CD4-positive, alpha-beta T cell (primary cell): ENCODE results near the gene KDM2A. TPM values are rescaled to one million over a fixed set of nuclear protein-coding genes. Genes with fewer than 3 reads are reported as not detected.
A peak's percentile ranks its signal among the peaks of the same experiment; 100 is the strongest.

Source experiments
- ATAC-seq: fragments of 200-7000 bp; cut with Tn5 transposase; one replicate; pipeline ENCODE4 v1.10.0; 2022; ENCODE audit warnings: mild to moderate bottlenecking; ENCODE audit not compliant: poor library complexity
- CTCF ChIA-PET: fragments of 350-600 bp; sonication (Branson Sonifier 250); formaldehyde crosslinking; loops from one replicate; lab custom pipeline; 2021; ENCODE audit warnings: antibody characterized with exemption, inconsistent platforms; lab: Charles Lee
- POLR2A ChIA-PET: fragments of 350-600 bp; sonication (Branson Sonifier 250); formaldehyde crosslinking; loops from one replicate; lab custom pipeline; 2021; ENCODE audit warnings: antibody characterized with exemption, inconsistent platforms; lab: Charles Lee
- DNase-seq, 14 experiments: peaks; one replicate each; pipeline ENCODE4 v3.0.0-alpha.2; 2013 to 2020; ENCODE audit warnings: mixed read lengths in 2 of 14
- H3K27ac ChIP-seq, 2 donors: one replicate each; pipeline versions ENCODE4 v1.5.1 to v1.7.0; 2013; ENCODE audit warnings: low read length in 2 of 2, low read depth in 1 of 2, mild to moderate bottlenecking in 1 of 2
- H3K27me3 ChIP-seq, 2 experiments: 1 replicate in 1 of 2; 2 replicates in 1 of 2; pipeline versions ENCODE4 v1.6.1 to v1.7.0; 2013; ENCODE audit warnings: low read length in 2 of 2, control low read depth in 1 of 2, mild to moderate bottlenecking in 1 of 2, moderate library complexity in 1 of 2; ENCODE audit not compliant: insufficient read depth in 2 of 2, control insufficient read depth in 1 of 2
- H3K36me3 ChIP-seq: one replicate; pipeline ENCODE4 v1.6.1; 2013; ENCODE audit warnings: low read length, control low read depth; ENCODE audit not compliant: insufficient read depth
- H3K4me1 ChIP-seq: one replicate; pipeline ENCODE4 v1.6.1; 2013; ENCODE audit warnings: low read length, control low read depth; ENCODE audit not compliant: insufficient read depth
- H3K4me3 ChIP-seq: one replicate; pipeline ENCODE4 v1.5.1; 2013; ENCODE audit warnings: mild to moderate bottlenecking, low read length, moderate library complexity
- H3K9me3 ChIP-seq, 2 experiments: 1 replicate in 1 of 2; 2 replicates in 1 of 2; pipeline versions ENCODE4 v1.6.1 to v1.7.0; 2013; ENCODE audit warnings: low read length in 2 of 2, mild to moderate bottlenecking in 2 of 2, control low read depth in 1 of 2, moderate library complexity in 1 of 2; ENCODE audit not compliant: control insufficient read depth in 1 of 2, insufficient read depth in 1 of 2
- H3K27ac Mint-ChIP-seq: one replicate; pipeline ENCODE4 v1.8.0; 2020; ENCODE audit warnings: mixed read lengths
- H3K27me3 Mint-ChIP-seq: one replicate; pipeline ENCODE4 v1.8.0; 2021; ENCODE audit warnings: mixed read lengths
- H3K36me3 Mint-ChIP-seq: one replicate; pipeline ENCODE4 v1.8.0; 2021; ENCODE audit warnings: low read depth, mixed read lengths
- H3K4me1 Mint-ChIP-seq: one replicate; pipeline ENCODE4 v1.8.0; 2021; ENCODE audit warnings: low read depth, mixed read lengths
- H3K4me3 Mint-ChIP-seq: one replicate; pipeline ENCODE4 v1.8.0; 2020; ENCODE audit warnings: mild to moderate bottlenecking, mixed read lengths
- H3K9me3 Mint-ChIP-seq: one replicate; pipeline ENCODE4 v1.8.0; 2020; ENCODE audit warnings: mixed read lengths
- CTCF ChIP-seq: fragments of 200-600 bp; IDR thresholded peaks from one replicate; pipeline ENCODE4 v1.8.0; 2022; ENCODE audit warnings: antibody characterized with exemption, mild to moderate bottlenecking
- intact Hi-C, 2 experiments: fragments of 100-400 bp; cut with DNase I in 1 of 2; cut with micrococcal nuclease in 1 of 2; formaldehyde crosslinking; loops; one replicate each; pipeline versions ENCODE4 v1.15.1 to v1.9.0; 2023 to 2025; cut with DNase I, micrococcal nuclease
- total RNA-seq, 174 experiments: library from RNA in 2 of 174; stranded (reverse) in 2 of 174; gene quantifications; one replicate each; pipeline ENCODE4 v1.2.3 and lab custom pipeline; 2021 to 2026

KDM2A gene
- total RNA-seq, 2 experiments from 2014 or later, result 410 to 412 TPM

- H3K9me3 Mint-ChIP-seq, result no peaks in the 10 kb centered on the region
- CTCF ChIA-PET, result interaction anchor here (2.4 kb wide), 1 partner anchor 138 kb away, joined by 6 read pairs; no protein-coding TSS in a partner anchor
- no peak overlapping the region for H3K4me3 Mint-ChIP-seq
- intact Hi-C loops, result loop anchor here in 1 of 2 experiments (10.0 kb wide), 2 partner anchors 50 to 260 kb away; partner anchors contain the start of genes CDK2AP2 and PITPNM1
- Histone ChIP-seq H3K36me3 (peaks cover 76% of the 10 kb centered on the region), H3K27me3 (no peaks in the 10 kb centered on the region), H3K4me3 (no peak overlapping the region), H3K9me3 (no peaks in the 10 kb centered on the region), H3K27ac (no peak overlapping the region), H3K4me1 (peaks cover 30% of the 10 kb centered on the region)
- H3K4me1 Mint-ChIP-seq, result peaks cover 72% of the 10 kb centered on the region
- no peak for DNase-seq
- peaks cover 99% of the 10 kb centered on the region for H3K36me3 Mint-ChIP-seq
- H3K27me3 Mint-ChIP-seq, result no peaks in the 10 kb centered on the region
- no peak for TF ChIP-seq CTCF
- H3K27ac Mint-ChIP-seq, result peak overlapping the region; percentile 62
- no peak for ATAC-seq
- POLR2A ChIA-PET, result no interaction called here
Observed at GRCh38 chr11:67245046-67245445, 126.0 kb downstream of the KDM2A start.

- Mint-ChIP-seq H3K36me3 (peaks cover 100% of the 10 kb centered on the region), H3K27me3 (no peaks in the 10 kb centered on the region), H3K4me3 (no peak overlapping the region), H3K9me3 (no peaks in the 10 kb centered on the region), H3K27ac (no peak overlapping the region), H3K4me1 (peaks cover 71% of the 10 kb centered on the region)
- ATAC-seq (no peak), DNase-seq (no peak)
- Histone ChIP-seq H3K27ac (no peak overlapping the region), H3K27me3 (no peaks in the 10 kb centered on the region), H3K4me3 (no peak overlapping the region), H3K9me3 (no peaks in the 10 kb centered on the region), H3K36me3 (peaks cover 97% of the 10 kb centered on the region), H3K4me1 (peaks cover 29% of the 10 kb centered on the region)
- intact Hi-C loops, result loop anchor here in 1 of 2 experiments (10.0 kb wide), 2 partner anchors 47 to 257 kb away; partner anchors contain the start of genes CDK2AP2 and PITPNM1
- ChIA-PET POLR2A (interaction anchor here (1.0 kb wide), 1 partner anchor 8 kb away, joined by 7 read pairs; no protein-coding TSS in a partner anchor), CTCF (interaction anchor here (1.0 kb wide), 1 partner anchor 69 kb away, joined by 4 read pairs; no protein-coding TSS in a partner anchor)
- no peak for TF ChIP-seq CTCF
Observed at GRCh38 chr11:67247946-67248550, 129.0 kb downstream of the KDM2A start.

- no peaks in the 10 kb centered on the region for H3K9me3 Mint-ChIP-seq
- H3K27ac Mint-ChIP-seq, result peak overlapping the region; percentile 20
- no peaks in the 10 kb centered on the region for H3K27me3 Mint-ChIP-seq
- H3K36me3 Mint-ChIP-seq, result peaks cover 100% of the 10 kb centered on the region
- Histone ChIP-seq H3K9me3 (no peaks in the 10 kb centered on the region), H3K4me1 (peaks cover 28% of the 10 kb centered on the region), H3K36me3 (peaks cover 97% of the 10 kb centered on the region), H3K27me3 (no peaks in the 10 kb centered on the region), H3K4me3 (no peak overlapping the region), H3K27ac (no peak overlapping the region)
- CTCF ChIA-PET, result interaction anchor here (1.0 kb wide), 1 partner anchor 69 kb away, joined by 4 read pairs; no protein-coding TSS in a partner anchor
- no peak for TF ChIP-seq CTCF
- POLR2A ChIA-PET, result interaction anchor here (1.0 to 1.4 kb wide), 2 partner anchors 8 to 9 kb away, joined by 3 to 7 read pairs; no protein-coding TSS in a partner anchor
- H3K4me1 Mint-ChIP-seq, result peaks cover 71% of the 10 kb centered on the region
- intact Hi-C loops, result loop anchor here in 1 of 2 experiments (10.0 kb wide), 2 partner anchors 46 to 256 kb away; partner anchors contain the start of genes CDK2AP2 and PITPNM1
- no peak for DNase-seq
- H3K4me3 Mint-ChIP-seq, result no peak overlapping the region
- ATAC-seq, result no peak
Observed at GRCh38 chr11:67248653-67249052, 129.6 kb downstream of the KDM2A start.
